AG09309 (cell line): ENCODE data around the gene POM121L2.

ENCODE experiments used
- DNase-seq: peaks from one replicate; pipeline ENCODE4 v3.0.0-alpha.2; 2010; ENCODE audit warnings: low read depth
- H3K4me3 ChIP-seq: 2 replicates; pipeline ENCODE4 v1.5.1; 2011; ENCODE audit warnings: mild to moderate bottlenecking, low read depth, low read length, moderate library complexity; ENCODE audit not compliant: control insufficient read depth
- CTCF ChIP-seq: IDR thresholded peaks from 2 replicates; pipeline ENCODE4 v1.5.1; 2011; ENCODE audit warnings: mild to moderate bottlenecking, low read depth, low read length, inconsistent platforms; ENCODE audit not compliant: insufficient read depth, control insufficient read depth; ENCODE audit errors: missing control alignments

Gene POM121L2

GRCh38 chr6:27332692-27333641 is 20.9 kb upstream of the POM121L2 start:
- no peak for TF ChIP-seq CTCF
- peak overlapping the region; percentile 20 for H3K4me3 ChIP-seq
- DNase-seq, result peak; percentile 8

GRCh38 chr6:27327023-27327738 is 15.1 kb upstream of the POM121L2 start:
- H3K4me3 ChIP-seq, result no peak overlapping the region
- no peak for TF ChIP-seq CTCF
- no peak for DNase-seq

GRCh38 chr6:27321901-27322300 is 9.8 kb upstream of the POM121L2 start:
- DNase-seq, result no peak
- no peak overlapping the region for H3K4me3 ChIP-seq
- no peak for TF ChIP-seq CTCF

- H3K4me3 ChIP-seq, result no peak overlapping the region
- no peak for DNase-seq
- TF ChIP-seq CTCF, result no peak
These were observed 9.3 kb upstream of the POM121L2 start for GRCh38 chr6:27321370-27321769.

- no peak for TF ChIP-seq CTCF
- DNase-seq, result no peak
These were observed 6.9 kb upstream of the POM121L2 start for GRCh38 chr6:27318973-27319372.

GRCh38 chr6:27314046-27314445 is 2.0 kb upstream of the POM121L2 start:
- DNase-seq, result no peak
- TF ChIP-seq CTCF, result no peak
- H3K4me3 ChIP-seq, result no peak overlapping the region

More at GRCh38 chr6:27318973-27319372, 6.9 kb upstream of the POM121L2 start:
- H3K4me3 ChIP-seq, result no peak overlapping the region
